Adrenal gland (tissue), 12 donors: Measurements from ENCODE around the gene ACOX1. TPM values are rescaled to one million over a fixed set of nuclear protein-coding genes. Genes with fewer than 3 reads are reported as not detected.

ENCODE experiments used
- DNase-seq, 7 donors: peaks; one replicate each; pipeline ENCODE4 v3.0.0-alpha.2; 2019 to 2020
- H3K27ac ChIP-seq, 5 donors: fragments of 200-600 bp; sonication (generic) in 4 of 5; 1 replicate in 3 of 5; 2 replicates in 2 of 5; pipeline versions ENCODE4 v1.5.1 to v1.8.0; 2016 to 2020; ENCODE audit warnings: mild to moderate bottlenecking in 1 of 5
- H3K27me3 ChIP-seq: fragments of 200-600 bp; 2 replicates; pipeline ENCODE4 v1.8.0; 2021
- H3K36me3 ChIP-seq, 2 donors: fragments of 200-600 bp; replicated peaks in 1 of 2; 1 replicate in 1 of 2; 2 replicates in 1 of 2; pipeline versions ENCODE4 v1.5.1 to v1.8.0; 2018 to 2022
- H3K4me1 ChIP-seq, 2 donors: fragments of 200-600 bp; replicated peaks in 1 of 2; 1 replicate in 1 of 2; 2 replicates in 1 of 2; pipeline versions ENCODE4 v1.5.1 to v1.8.0; 2018 to 2021
- H3K4me3 ChIP-seq, 4 donors: fragments of 200-600 bp; sonication (generic) in 3 of 4; one replicate each; pipeline ENCODE4 v1.5.1; 2016 to 2018
- H3K9me3 ChIP-seq, 3 donors: fragments of 200-600 bp; sonication (generic) in 1 of 3; replicated peaks in 1 of 3; 1 replicate in 2 of 3; 2 replicates in 1 of 3; pipeline versions ENCODE4 v1.5.1 to v1.8.0; 2016 to 2021
- POLR2A ChIP-seq, 2 donors: fragments of 450-650 bp; IDR thresholded peaks; one replicate each; pipeline ENCODE4 v1.6.1; 2017; ENCODE audit warnings: antibody characterized with exemption in 2 of 2, mild to moderate bottlenecking in 2 of 2, moderate library complexity in 1 of 2
- WGBS, 4 donors: extraction: QIAGEN DNeasy Blood & Tissue Kit in 2 of 4; methylation state at CpG; one replicate each; pipeline versions ENCODE4 v1.1.5 to v1.1.7; 2013 to 2017; 5-methylcytosine and 5-hydroxymethylcytosine counted together
- intact Hi-C, 2 donors: fragments of 100-400 bp; cut with DNase I; formaldehyde crosslinking; loops; one replicate each; pipeline versions ENCODE4 v1.14.1 to v1.15.0; 2022 to 2023
- polyA plus RNA-seq, 3 donors: library from polyadenylated mRNA; stranded (reverse); fragments of 200-250 nt in 2 of 3; fragments of 350-450 nt in 1 of 3; fragmentation: Illumina TruSeq in 1 of 3; extraction: RNeasy Lipid Tissue Mini Kit (QIAGEN cat#74804) in 1 of 3; gene quantifications; one replicate each; pipeline ENCODE4 v1.2.3, GENCODE V29; 2013 to 2014
- total RNA-seq, 9 donors: library from RNA; depleted of rRNA in 4 of 9; stranded (reverse); fragments of >200 nt in 4 of 9; fragments of 120-200 nt in 1 of 9; fragmentation: NEBNext Ultra II Directional in 1 of 9; extraction: Animal tissue kit (Norgen Biotek cat#: 25700) in 1 of 9; gene quantifications; one replicate each; pipeline versions ENCODE4 v1.1.0 to v1.2.4, GENCODE V29; 2013 to 2023
- TF ChIP-seq, protein P1 (sequence below), 6 experiments: fragments of 450-650 bp in 4 of 6; fragments of 200-600 bp in 2 of 6; sonication (generic) in 1 of 6; IDR thresholded peaks; 1 replicate in 5 of 6; 2 replicates in 1 of 6; pipeline versions ENCODE4 v1.5.1 to v1.8.0; 2016 to 2021; ENCODE audit warnings: antibody characterized with exemption in 6 of 6, mild to moderate bottlenecking in 2 of 6, moderate library complexity in 1 of 6
- donor health status: healthy with polysubstance abuse.
- donor health status: Bipolar disorder and iron deficiency.
- donor health status: DM: yes; HTN: yes; CAD: no.
- donor health status: DM: no; HTN: no; CAD: no.
- donor health status: DM: no; HTN: no; CAD: no.
- donor health status: DM: yes; HTN: yes; CAD: no.

Gene ACOX1
- total and polyA plus RNA-seq, 12 donors = 28.9 to 109 (median 69.1) TPM

DNA sequence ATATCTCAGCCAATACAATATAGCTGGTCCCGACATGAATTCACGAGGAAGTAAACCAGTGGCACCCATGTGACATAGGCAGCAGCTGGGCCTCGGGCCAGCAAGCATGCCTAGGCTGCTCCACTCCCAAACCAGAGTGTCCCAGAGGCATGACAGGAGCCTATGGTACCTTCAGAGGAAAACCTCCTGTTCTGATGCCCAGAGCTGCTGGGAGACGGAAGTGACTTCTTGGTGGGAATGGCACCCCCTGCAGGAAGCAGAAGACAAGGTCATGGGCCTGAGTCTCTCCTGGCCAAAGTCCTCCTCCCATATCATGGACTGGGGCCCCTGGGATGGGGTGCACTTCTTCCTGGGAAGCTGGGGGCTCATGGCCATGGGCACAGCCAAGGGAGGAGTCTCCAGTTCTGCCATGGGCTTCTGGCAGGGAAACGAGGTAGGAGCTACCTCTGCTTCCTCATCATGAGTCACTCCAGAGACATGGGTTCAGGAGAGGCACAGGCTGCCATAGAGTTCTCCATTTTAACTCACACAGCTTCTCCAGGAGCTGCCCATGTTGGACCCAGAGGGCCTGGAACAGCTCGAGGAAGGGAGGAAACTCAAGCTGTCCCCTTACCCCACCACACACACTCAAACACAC is 51.6 kb downstream of the ACOX1 start:
- WGBS, 4 donors = 72 to 78% (median 76%) methylated on average over 5 to 6 of the region's 6 CpGs
- DNase-seq = peak in 1 of 7 donors; percentile 19

DNA sequence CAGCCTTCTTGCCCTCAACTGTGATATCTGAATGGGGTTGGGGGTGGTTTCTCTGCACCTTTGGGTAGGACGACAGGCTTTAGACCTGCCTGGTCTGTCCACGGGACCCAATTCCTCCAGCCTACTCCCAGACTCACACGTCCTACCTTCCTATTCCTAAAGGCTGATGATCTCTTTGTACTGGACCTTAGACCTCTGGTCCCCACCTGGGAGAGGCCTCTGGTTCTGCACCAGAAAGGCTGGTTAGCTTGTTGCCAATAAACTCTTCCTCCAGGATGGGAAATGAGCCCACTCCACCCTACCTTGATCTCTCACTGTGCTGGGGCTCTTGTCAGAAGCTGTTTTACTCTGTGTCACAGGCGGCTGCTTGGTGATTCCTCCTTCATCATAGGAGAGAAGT is 52.5 kb downstream of the ACOX1 start:
- intact Hi-C loops = no loop called here
- Histone ChIP-seq H3K9me3 (no peaks in the 10 kb centered on the region), H3K4me3 (no peak overlapping the region), H3K36me3 (no peaks in the 10 kb centered on the region), H3K27ac (no peak overlapping the region), H3K4me1 (no peaks in the 10 kb centered on the region), H3K27me3 (no peaks in the 10 kb centered on the region)
- TF ChIP-seq, protein P1, sequence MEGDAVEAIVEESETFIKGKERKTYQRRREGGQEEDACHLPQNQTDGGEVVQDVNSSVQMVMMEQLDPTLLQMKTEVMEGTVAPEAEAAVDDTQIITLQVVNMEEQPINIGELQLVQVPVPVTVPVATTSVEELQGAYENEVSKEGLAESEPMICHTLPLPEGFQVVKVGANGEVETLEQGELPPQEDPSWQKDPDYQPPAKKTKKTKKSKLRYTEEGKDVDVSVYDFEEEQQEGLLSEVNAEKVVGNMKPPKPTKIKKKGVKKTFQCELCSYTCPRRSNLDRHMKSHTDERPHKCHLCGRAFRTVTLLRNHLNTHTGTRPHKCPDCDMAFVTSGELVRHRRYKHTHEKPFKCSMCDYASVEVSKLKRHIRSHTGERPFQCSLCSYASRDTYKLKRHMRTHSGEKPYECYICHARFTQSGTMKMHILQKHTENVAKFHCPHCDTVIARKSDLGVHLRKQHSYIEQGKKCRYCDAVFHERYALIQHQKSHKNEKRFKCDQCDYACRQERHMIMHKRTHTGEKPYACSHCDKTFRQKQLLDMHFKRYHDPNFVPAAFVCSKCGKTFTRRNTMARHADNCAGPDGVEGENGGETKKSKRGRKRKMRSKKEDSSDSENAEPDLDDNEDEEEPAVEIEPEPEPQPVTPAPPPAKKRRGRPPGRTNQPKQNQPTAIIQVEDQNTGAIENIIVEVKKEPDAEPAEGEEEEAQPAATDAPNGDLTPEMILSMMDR (IDR thresholded peaks at IDR 0.05) = no peak
- no peak for TF ChIP-seq POLR2A (IDR thresholded peaks at IDR 0.05)
- no peak for DNase-seq
- 92 to 97% (median 96%) methylated on average over 4 of the region's 4 CpGs for WGBS, 4 donors

More for the DNA sequence above, 51.6 kb downstream of the ACOX1 start:
- H3K27ac ChIP-seq = no peak overlapping the region
- TF ChIP-seq, protein P1 (IDR thresholded peaks at IDR 0.05) = peak in 3 of 6 experiments; percentile 13 to 16 (median 14)
- TF ChIP-seq POLR2A (IDR thresholded peaks at IDR 0.05) = no peak
- H3K36me3 ChIP-seq = no peaks in the 10 kb centered on the region
- no peak overlapping the region for H3K4me3 ChIP-seq
- H3K9me3 ChIP-seq = no peaks in the 10 kb centered on the region
- H3K4me1 ChIP-seq = no peaks in the 10 kb centered on the region
- no peaks in the 10 kb centered on the region for H3K27me3 ChIP-seq
- intact Hi-C loops = no loop called here

DNA sequence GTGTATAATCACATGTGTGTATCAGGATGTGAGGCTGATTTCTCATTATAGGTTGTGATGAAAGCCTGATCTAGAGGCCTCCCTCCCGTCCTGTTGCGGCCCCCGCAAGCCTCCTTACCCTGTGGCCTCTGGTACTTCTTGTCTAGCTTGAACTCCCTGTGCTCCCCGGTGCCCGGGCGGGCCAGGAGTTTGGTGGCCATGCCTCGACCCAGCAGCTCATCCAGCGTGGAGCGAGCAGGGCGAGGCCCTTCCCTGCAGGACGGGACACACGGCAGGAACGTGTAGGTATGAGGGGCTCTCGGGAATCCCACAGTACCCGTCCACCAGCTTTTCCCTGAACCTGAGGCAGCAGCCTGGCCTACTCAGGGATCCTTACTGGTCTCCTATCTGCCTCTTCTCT is 53.1 kb downstream of the ACOX1 start:
- intact Hi-C loops = no loop called here
- no peaks in the 10 kb centered on the region for H3K27me3 ChIP-seq
- 96 to 99% (median 98%) methylated on average over 9 to 15 of the region's 15 CpGs for WGBS, 4 donors
- no peaks in the 10 kb centered on the region for H3K4me1 ChIP-seq
- no peak for DNase-seq
- TF ChIP-seq, protein P1 (IDR thresholded peaks at IDR 0.05) = no peak
- no peaks in the 10 kb centered on the region for H3K9me3 ChIP-seq
- H3K36me3 ChIP-seq = no peaks in the 10 kb centered on the region
- no peak overlapping the region for H3K27ac ChIP-seq
- H3K4me3 ChIP-seq = no peak overlapping the region

DNA sequence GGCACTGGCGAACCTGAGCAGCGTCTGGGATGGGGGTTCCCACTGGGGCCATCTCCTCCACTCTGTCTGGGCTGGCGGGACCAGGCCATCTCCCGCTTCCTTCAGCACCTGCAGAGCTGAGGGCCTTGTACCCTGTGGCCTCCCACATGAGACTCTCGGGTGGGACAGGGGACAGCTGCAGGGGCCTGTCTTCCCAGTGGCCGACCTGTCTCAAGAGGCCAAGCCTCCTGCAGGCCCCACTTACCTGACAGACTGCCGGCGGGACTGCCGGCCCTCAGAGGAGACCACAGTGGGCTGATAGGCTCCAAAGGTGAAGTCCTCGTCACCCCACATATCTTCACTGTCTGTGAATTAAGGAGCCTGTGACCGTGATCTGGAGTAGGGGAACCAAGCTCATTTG is 53.9 kb downstream of the ACOX1 start:
- H3K27ac ChIP-seq = no peak overlapping the region
- H3K4me3 ChIP-seq = no peak overlapping the region
- 96 to 100% (median 98%) methylated on average over 5 to 11 of the region's 11 CpGs for WGBS, 4 donors
- intact Hi-C loops = no loop called here
- no peaks in the 10 kb centered on the region for H3K36me3 ChIP-seq
- H3K4me1 ChIP-seq = no peaks in the 10 kb centered on the region
- TF ChIP-seq POLR2A (IDR thresholded peaks at IDR 0.05) = no peak
- TF ChIP-seq, protein P1 (IDR thresholded peaks at IDR 0.05) = no peak
- no peaks in the 10 kb centered on the region for H3K27me3 ChIP-seq
- no peak for DNase-seq
- H3K9me3 ChIP-seq = no peaks in the 10 kb centered on the region
